ENCODE results near the gene SLC9A3. TPM values are rescaled to one million over a fixed set of nuclear protein-coding genes. Genes with fewer than 3 reads are reported as not detected.

Gene SLC9A3
- total RNA-seq, 1 donor from 2014 or later = 1.0 TPM

DNA sequence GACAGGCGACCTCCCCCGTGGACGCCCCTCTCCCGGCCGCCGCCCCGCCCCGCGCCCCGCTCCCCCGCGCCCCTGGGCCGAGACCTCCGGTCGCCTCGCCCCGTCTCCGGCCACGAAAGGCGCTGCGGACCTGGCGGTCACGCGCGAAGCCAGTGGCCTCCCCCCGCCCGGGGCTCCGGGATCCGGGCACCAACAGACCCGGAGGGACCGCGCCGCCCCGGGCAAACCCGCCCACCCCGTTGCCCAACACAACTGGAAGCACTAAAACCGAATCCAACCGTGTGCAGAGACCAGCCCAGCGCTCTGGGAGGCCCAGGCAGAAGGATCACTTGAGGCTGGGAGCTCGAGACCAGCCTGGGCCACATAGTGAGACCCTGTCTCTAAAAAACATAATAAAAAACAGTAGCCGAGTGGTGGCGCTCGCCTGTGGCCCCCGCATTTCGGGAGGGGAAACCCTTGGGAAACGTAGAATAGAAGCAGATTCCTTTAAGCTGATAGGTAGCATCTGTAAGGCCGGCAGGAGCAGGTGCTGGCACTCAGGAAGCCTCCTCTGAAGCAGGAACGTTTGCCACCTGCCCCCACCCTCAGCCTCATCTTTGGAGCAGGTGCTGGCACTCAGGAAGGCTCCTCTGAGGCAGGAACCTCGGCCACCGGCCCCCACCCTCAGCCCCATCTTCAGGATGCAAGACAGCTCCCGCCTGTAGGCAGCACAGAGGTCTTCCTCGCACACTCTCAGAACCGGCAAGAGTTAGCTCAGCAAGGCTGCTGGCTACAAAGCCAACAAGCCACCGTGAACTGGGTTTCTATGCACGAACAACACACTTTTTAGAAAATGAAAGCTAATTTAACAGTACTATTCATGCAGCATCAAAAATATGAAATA is 4.6 kb upstream of the SLC9A3 start:
- no peak for DNase-seq (ENCODE audit: low spot score)
- intact Hi-C loops (cut with DNase I) = no loop called here

DNA sequence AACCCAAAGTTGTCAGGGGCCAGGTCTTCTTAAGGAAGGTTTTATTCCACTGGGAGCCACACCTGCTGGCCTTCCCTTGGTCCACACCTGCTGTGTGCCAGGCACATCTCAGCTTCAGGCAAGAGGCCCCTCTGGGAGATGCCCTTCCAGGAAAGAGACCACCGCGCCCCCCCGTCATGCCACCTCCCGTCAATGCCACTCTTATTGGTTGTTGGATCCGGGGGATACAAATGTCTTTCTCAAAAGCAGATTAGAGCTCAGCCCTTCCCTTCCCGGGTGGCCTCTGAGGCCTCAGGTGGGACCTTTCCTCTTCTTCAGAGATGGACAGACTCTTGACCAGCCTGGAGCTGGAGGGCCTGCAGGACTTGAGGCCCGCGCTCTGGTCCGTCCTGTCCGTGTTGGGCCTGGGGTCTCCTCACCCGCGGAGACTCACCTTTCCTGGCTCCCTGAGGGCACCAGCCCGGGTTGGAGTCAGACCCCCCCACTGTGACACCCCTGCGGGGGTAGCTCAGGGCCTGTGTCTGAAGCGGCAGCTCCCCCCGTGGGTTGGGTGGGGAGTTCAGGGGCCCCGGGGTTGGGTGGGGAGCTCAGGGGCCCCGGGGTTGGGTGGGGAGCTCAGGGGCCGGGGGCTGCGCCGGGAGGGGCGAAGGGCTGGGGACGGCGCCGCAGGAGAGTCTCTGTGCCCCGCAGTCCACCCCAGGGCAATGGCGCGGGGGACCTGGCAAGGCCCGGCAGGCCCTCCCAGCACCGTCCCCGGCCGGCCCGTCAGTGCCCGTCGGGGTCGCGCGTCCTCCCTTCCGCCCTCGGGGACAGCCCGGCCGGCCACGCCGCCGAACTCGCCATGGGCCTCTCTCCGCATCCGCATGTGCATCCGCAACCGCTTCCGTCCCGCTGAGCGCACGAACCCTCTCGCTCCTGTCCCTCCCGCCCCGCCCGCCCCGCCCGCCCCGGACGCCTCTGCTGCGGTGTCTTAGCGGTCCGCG is 3.7 kb upstream of the SLC9A3 start:
- intact Hi-C loops (cut with DNase I) = no loop called here

DNA sequence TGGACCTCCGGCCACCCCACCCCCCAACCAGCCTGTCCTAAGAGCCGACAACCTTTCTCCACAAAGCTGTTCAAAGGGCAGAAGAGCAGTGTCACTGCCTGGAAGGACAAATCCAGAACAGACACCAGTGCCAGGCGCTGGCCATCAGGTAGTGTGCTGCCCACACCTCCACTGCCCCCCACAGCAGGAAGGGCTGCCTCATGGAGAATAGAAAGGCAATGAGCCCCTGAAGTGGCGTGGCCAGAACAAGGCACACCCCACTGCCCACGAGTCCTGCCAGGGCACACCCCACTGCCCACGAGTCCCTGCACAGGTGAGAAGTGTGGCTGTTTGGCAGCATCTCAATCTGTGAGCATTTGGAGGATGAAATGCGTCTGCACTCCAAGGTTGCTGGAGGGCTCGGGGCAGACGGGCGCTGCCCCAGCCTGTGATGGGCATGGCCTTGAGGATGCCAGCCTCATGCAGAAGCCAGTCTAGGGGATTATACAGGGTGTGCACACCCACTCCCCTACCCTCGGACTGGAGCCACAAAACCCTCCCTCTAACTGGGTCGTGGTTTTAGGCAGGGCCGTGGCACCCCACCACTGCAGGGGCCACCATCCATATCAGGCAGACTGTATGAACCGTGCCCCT is 2.3 kb upstream of the SLC9A3 start:
- intact Hi-C loops (cut with DNase I) = no loop called here
- DNase-seq (ENCODE audit: low spot score) = no peak

More for the DNA sequence above, 3.7 kb upstream of the SLC9A3 start:
- no peak for DNase-seq (ENCODE audit: low spot score)

DNA sequence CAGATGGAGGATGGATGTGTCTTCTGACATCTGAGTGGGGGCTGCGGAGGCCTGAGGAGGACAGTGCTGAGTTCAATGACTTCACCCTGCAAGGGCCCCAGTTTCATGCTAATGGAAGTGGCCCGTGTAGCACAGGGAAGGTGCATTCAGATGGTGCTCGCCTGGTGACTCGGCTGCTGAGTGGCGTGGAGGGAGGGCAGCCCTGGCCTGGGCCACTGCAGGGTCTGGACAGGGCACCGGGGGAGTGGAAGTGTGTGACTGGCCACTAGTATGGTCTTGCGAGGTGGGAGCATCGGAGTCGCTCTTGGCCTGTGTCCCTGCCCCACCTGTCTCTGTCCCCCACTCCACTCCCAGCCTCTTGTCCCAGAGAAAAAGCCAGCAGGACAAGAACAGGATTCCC is 1.7 kb upstream of the SLC9A3 start:
- DNase-seq (ENCODE audit: low spot score) = no peak
- intact Hi-C loops (cut with DNase I) = no loop called here

DNA sequence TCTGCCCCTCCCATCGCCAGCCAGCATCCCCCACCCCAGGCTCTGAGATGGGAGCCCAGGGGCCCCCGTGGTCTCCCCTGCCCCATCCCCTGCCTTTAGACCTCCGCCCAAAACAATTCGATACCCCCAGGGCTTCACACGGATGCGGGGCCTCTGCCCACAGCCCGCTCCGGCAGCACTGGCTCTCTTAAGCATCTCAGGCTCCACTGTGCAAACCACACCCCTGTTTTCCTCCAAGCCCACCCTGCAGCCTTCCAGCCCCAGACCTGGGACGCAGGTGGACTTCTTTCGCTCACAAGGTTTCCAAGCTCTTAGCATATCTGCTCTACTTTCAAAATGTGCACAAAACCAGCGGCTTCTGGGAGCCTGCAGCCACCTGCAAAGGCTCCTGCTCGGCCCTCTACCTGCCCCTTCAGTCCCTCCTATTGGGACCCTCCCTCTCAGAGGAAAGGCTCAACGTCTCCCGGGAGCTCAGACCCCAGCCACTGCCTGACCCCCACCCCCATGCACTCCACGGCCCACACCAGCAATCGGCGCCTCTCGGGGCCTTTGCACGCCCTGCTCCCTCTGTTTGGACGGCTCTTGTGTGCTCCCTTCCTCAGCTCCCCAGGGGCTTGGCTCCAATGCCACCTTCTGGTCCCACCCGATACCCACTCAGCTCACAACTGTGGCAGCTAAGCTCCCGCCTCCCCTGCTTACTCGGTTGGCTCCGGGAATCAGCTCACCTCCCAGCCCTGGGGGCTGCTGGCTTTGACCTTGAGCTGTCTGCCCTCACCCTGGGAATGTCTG is 918 bp upstream of the SLC9A3 start:
- no peak for DNase-seq (ENCODE audit: low spot score)
- intact Hi-C loops (cut with DNase I) = no loop called here

DNA sequence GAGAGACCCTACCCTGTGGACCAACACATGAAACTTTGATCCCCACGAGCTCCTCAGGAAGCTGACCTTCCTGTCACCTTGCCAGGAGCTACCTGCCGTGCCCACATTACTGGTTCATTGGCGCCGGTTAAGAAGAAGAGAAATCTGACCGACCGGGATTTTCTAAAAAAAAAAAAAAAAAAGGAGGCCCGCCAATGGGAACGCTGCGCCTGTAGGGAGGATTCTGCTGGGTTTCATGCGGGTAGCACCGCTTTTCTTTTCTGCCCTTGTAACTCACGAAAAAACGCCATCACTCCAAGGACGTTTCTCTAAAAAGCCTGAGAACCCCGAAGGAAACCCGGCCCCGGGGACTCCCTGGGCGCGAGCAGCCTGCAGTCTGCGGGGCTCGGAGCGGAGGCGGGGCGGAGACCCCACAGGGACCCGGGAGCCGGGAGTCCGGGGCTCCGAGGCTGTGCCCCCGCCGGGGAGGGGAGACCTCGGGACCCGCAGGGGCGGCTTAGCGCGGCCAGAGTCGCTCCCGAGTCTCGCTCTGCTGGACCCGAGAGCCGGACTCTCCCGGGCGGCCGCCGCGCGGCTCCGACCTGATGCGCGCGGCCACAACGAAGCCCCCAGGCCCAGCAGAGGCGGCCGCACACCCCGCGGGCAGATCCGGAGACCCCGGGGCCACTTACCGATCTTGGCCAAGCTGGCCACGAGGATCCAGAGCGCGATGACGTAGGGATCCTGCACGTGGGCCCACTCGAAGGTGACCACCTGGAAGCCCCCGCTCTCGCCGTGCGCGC is 617 bp downstream of the SLC9A3 start:
- no peak for DNase-seq (ENCODE audit: low spot score)
- intact Hi-C loops (cut with DNase I) = no loop called here

DNA sequence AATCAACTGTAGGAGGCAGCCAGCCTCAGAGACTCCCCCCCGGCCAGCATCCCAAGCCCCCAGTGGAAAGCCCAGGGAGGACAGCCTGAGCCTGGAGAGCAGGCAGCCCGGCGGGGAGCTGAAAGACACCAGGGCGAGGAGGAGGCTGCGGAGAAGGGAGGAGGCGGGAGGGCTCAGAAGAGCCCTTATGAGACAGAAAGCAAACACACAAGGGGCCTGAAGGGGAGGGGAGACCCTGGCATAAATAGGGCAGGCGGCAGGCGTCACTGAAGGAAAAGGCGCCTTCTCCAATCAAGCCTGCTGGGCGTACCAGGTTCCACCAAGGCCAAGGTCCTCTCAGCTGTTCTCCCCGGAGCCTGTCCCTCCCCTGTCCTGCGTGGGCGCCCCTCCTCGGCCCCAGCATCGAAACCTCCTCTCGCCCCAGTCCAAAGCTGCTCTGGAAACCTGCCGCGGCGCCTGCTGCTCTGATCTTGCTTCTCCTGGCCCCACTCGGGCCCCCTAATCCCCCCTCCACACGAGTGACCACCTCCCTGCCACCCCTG is 1.3 kb downstream of the SLC9A3 start:
- intact Hi-C loops (cut with DNase I) = no loop called here
- no peak for DNase-seq (ENCODE audit: low spot score)

DNA sequence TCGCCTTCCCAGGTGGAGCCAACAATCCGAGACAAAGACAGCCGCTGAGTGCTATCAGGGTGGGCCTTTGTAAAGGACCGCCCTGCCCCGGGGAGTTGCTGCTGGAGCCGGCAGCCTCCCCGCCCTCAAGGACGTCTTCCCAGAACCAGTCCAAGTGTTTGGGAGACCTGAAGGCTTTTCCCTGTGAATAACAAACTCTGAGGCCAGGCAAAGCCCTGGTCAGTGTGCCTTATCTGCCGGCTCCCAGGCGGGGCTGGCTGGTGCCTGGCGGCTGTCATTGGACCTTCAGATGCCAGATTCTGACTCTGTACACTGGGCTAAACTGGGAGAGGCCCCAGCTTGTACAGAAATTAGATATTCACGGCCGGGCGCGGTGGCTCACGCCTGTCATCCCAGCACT is 2.1 kb downstream of the SLC9A3 start:
- DNase-seq (ENCODE audit: low spot score) = no peak
- intact Hi-C loops (cut with DNase I) = no loop called here

DNA sequence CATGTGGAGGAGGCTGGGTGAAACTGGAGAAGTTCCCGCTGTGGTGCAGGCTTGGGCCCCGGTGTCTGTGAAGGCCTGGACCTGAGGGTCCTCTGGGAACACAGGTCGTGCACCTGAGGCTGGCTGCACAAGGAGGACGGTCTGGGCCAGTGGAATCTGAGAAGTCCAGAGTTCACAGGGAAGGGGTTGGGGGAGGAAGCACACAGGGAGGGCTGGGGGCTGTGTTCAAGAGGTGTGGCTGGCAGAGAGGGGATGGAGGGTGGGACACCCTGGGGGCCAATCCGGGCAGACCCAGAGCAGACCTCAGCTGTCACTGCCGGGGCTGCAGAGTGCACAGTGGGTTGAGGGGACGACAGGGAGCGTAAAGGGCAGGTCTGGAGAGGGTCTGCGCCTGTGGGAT is 2.6 kb downstream of the SLC9A3 start:
- intact Hi-C loops (cut with DNase I) = no loop called here

DNA sequence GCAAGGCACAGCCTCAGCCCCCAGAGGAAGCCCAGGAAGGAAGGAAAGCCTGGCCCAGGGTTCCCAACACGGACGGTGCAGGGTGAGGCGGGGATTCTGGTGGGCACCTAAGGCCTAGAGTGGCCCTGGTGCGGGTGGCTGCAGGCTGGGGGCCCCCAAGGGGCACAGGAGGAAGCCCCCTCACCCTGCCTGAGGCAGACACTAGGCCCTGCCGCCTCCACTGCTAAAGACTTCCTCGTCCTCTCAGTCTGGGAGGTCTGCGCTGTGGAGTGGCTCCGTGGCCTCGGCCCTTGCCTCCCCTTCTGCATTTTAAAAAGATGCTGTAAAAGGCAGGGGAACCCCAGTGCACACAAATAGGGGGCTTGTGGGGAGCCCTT is 3.4 kb downstream of the SLC9A3 start:
- intact Hi-C loops (cut with DNase I) = no loop called here
- DNase-seq (ENCODE audit: low spot score) = no peak

More for the DNA sequence above, 2.6 kb downstream of the SLC9A3 start:
- no peak for DNase-seq (ENCODE audit: low spot score)

DNA sequence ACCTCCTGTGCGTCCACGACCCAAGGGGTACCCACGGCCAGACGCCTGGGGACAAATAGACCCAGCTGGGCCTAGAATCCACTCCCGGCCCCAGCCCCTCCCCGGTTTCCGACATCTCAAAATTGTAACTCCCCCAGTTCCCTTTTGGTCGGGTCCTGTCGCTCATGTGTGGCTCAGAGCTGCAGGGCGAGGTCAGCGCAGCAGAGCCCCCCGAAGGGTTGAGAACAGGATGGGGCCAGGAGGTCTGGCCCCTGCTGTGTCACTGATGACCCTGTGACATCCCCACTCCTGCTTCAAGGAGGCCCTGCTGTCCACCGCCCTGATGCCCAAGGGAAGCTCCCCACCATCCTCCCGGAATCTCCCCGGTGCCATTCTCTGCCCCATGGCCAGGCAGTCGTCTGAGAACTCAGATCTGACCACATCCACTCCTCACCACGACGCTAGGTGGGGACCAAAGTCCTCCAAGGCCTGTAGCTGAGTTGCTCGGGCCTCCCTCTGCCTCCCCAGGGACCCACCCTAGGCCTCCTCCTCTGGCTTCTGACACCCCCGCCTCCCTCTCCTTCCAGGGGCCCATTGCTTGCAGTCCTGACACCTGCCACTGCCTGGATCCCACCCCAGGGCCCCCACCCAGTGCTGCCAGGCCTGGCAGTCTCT is 3.9 kb downstream of the SLC9A3 start:
- intact Hi-C loops (cut with DNase I) = no loop called here
- no peak for DNase-seq (ENCODE audit: low spot score)

DNA sequence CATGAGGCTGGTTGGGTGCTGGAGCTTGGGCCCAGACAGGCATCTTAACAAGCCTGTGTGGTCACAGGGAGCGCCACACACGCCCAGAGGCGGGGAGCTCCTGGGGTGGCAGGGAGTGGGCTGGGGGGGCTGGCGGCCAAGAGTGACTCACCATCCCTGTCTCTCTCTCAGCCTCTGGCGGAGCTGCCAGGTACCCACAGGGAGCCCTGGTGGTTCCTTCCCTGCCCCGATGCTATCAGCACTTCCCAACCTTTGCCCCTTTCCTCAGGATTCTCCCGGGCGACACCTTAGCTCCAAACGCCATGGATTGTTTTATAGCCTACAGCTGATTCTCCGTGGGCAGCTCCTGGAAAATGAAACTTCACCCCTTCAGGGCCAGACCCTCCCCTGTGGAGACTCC is 5.5 kb downstream of the SLC9A3 start:
- intact Hi-C loops (cut with DNase I) = no loop called here

DNA sequence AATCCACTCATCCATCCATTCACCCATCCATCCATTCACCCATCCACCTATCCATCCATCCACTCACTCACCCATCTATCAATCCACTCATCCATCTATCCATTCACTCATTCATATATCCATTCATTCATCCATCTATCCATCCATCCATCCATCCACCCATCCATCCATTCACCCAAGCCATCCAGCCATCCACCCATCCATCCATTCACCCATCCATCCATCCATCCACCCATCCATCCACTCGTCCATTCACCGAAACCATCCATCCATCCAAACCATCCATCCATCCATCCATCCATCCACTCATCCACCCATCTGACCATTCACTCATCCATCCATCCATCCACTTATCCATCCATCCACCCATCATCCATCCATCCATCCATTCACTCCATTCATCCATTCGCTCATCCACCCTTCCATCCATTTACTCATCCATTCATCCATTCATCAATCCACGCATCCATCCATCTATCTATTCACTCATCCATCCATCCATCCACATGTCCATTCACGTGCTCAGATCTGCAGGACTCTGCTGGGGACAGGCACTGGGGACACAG is 6.6 kb downstream of the SLC9A3 start:
- intact Hi-C loops (cut with DNase I) = no loop called here
- DNase-seq (ENCODE audit: low spot score) = no peak

More for the DNA sequence above, 5.5 kb downstream of the SLC9A3 start:
- DNase-seq (ENCODE audit: low spot score) = no peak

DNA sequence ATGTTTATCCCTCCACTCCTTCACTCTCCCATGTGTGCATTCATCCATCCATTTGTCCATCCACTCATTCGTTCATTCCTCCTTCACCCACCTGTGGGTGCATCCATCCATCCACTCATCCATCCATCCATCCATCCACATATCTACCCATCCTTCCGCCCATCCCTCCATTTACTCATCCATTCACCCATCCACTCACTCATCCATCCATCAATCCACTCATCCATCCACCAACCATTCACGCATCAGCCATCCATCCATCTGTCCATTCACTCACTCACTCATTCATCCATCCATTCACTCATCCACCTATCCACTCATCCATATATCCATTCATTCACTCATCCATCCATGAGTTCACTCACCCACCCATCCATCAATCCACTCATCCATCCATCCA is 7.3 kb downstream of the SLC9A3 start:
- intact Hi-C loops (cut with DNase I) = no loop called here
- no peak for DNase-seq (ENCODE audit: low spot score)

DNA sequence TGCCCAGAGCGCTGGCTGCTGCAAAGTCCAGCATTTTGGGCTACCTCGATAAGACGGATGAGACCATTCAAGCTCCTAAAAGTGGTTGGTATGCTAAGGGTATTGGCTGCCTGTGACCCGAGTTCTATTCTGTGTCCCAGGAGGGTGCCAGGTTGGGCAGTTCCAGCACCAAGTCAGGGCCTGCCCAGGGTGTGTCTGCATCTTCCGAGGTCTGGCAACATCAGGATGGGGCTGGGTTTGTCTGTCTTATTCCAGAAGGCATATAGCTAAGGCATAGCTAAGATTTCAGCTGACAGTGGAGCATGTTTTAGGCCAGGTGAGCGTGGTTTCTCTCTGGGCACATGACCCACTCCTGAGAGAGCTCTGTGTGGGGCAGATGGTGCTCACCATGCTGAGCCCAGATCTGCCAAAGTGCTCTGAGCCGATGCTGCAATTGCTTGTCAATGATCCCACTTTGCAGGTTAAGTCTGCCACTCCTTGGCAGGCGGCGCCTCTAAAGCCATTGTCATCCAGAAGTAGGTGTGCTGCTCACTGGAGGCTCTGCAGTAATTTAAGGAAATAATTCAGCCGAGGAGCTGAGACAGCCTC is 7.8 kb downstream of the SLC9A3 start:
- DNase-seq (ENCODE audit: low spot score) = no peak
- intact Hi-C loops (cut with DNase I) = no loop called here

DNA sequence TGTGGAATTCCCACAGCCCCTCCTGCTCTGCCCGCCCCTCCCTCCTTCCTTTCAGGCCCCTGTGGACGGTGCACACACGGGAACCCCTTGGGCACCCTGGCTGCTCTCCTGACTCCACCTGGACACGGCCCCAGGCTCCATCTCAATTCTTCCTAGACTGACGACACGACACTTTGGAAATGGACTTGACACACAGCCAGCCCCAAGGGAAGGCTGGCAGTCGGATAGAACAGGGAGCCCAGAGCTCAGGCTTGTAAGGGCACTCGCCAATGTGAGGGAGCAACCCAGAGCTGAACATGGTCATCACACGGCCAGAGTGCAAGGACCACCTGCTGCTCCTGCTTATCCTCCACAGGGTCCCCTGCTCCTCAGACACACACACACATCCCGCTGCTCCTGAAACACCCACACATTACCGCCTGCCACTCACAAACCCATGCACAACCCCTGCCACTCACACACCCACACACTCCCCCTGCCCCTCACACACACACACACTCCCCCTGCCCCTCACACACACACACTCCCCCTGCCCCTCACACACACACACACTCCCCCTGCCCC is 8.9 kb downstream of the SLC9A3 start:
- DNase-seq (ENCODE audit: low spot score) = no peak
- intact Hi-C loops (cut with DNase I) = no loop called here

DNA sequence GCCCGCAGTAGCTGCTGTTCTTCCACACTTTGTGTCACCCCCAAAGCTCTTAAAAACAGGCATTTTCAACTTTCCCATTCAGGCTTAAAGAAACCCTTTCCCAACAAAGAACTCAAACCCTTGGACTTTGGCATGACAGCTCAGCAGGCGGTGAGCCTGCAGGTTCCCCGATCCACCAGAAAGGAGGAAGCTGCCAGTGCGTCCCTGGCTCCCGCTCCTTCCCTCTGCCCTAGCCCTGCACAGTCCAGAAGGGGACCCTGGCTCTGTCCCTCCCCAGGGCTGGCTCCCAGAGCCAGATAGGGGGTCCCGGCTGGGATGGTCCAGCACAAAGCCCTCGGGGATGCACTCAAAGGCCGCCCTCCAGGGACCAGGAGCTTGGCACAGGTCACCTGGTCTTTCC is 9.6 kb downstream of the SLC9A3 start:
- intact Hi-C loops (cut with DNase I) = no loop called here
- DNase-seq (ENCODE audit: low spot score) = no peak

Data from cardiac septum (tissue), 1 donor.